B cell (primary cell): ENCODE results near the gene RDM1.

Experiments
- CTCF ChIP-seq: fragments of 200-600 bp; IDR thresholded peaks from one replicate; pipeline ENCODE4 v1.8.0; 2022; ENCODE audit warnings: antibody characterized with exemption, mild to moderate bottlenecking
- EZH2 ChIP-seq: IDR thresholded peaks from 2 replicates; pipeline ENCODE4 v1.6.1; 2012; ENCODE audit warnings: borderline replicate concordance, low read depth, mild to moderate bottlenecking, moderate library complexity, low read length; ENCODE audit not compliant: insufficient read depth, poor library complexity, severe bottlenecking

GRCh38 chr17:35917519-35918213 is 12.9 kb downstream of the RDM1 start:
- TF ChIP-seq CTCF (no peak), EZH2 (no peak)
